GM12865 (cell line): ENCODE measurements around the gene SLC35F1.

Source experiments
- DNase-seq: peaks from one replicate; pipeline ENCODE4 v3.0.0; 2010; ENCODE audit warnings: low read depth
- H3K4me3 ChIP-seq: 2 replicates; pipeline ENCODE4 v1.5.1; 2011; ENCODE audit warnings: mild to moderate bottlenecking, low read depth, low read length, control low read depth
- TF ChIP-seq, protein P1 (sequence below): IDR thresholded peaks from 2 replicates; pipeline ENCODE4 v1.5.1; 2011; ENCODE audit warnings: low read length, control low read depth, low read depth, inconsistent platforms; ENCODE audit not compliant: insufficient read depth; ENCODE audit errors: missing control alignments

The SLC35F1 gene

GRCh38 chr6:117911660-117912059 lies 4.6 kb downstream of the SLC35F1 start:
- H3K4me3 ChIP-seq: no peak overlapping the region
- no peak for DNase-seq
- TF ChIP-seq, protein P1, sequence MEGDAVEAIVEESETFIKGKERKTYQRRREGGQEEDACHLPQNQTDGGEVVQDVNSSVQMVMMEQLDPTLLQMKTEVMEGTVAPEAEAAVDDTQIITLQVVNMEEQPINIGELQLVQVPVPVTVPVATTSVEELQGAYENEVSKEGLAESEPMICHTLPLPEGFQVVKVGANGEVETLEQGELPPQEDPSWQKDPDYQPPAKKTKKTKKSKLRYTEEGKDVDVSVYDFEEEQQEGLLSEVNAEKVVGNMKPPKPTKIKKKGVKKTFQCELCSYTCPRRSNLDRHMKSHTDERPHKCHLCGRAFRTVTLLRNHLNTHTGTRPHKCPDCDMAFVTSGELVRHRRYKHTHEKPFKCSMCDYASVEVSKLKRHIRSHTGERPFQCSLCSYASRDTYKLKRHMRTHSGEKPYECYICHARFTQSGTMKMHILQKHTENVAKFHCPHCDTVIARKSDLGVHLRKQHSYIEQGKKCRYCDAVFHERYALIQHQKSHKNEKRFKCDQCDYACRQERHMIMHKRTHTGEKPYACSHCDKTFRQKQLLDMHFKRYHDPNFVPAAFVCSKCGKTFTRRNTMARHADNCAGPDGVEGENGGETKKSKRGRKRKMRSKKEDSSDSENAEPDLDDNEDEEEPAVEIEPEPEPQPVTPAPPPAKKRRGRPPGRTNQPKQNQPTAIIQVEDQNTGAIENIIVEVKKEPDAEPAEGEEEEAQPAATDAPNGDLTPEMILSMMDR: no peak

GRCh38 chr6:117915846-117916245 lies 8.8 kb downstream of the SLC35F1 start:
- TF ChIP-seq, protein P1: no peak
- no peak overlapping the region for H3K4me3 ChIP-seq
- no peak for DNase-seq

GRCh38 chr6:117916483-117916882 lies 9.4 kb downstream of the SLC35F1 start:
- TF ChIP-seq, protein P1: no peak
- DNase-seq: no peak
- no peak overlapping the region for H3K4me3 ChIP-seq

- no peak overlapping the region for H3K4me3 ChIP-seq
- TF ChIP-seq, protein P1: no peak
- no peak for DNase-seq
Observed at GRCh38 chr6:117917176-117917575, 10.1 kb downstream of the SLC35F1 start.

GRCh38 chr6:117918454-117918853 lies 11.4 kb downstream of the SLC35F1 start:
- no peak overlapping the region for H3K4me3 ChIP-seq
- no peak for DNase-seq
- TF ChIP-seq, protein P1: no peak

GRCh38 chr6:117919275-117919674 lies 12.2 kb downstream of the SLC35F1 start:
- H3K4me3 ChIP-seq: no peak overlapping the region
- no peak for DNase-seq
- TF ChIP-seq, protein P1: no peak
